Measurements from ENCODE around the gene NAA15. TPM values are rescaled to one million over a fixed set of nuclear protein-coding genes. Genes with fewer than 3 reads are reported as not detected.
"Not testable (repeated sequence)": the region's sequence is repeated elsewhere in the genome, so short reads cannot be mapped to it uniquely, and the experiment has no call there.

NAA15 gene
- total and polyA plus RNA-seq, 2 experiments from 2014 or later = 29.2 to 32.8 TPM

DNA sequence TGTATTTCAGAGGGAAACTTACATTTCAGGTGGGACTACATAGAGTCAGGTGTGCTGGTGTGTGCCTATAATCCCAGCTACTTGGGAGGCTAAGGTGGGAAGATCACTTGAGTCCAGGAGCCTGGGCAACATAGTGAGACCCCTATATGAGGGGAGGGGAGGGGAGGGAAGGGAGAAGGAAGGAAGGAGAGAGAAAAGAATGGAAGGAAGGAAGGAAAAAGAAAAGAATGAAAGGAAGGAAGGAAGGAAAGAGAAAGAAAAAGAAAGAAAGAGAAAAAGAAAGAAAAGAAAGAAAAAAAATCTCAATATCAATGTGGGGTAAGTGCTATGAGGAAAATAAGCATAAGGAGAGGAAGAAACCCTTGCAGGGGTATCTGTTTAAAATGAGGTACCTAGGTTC is 109.0 kb downstream of the NAA15 start:
- TF ChIP-seq EZH2 (IDR thresholded peaks at IDR 0.05; ENCODE audit: insufficient read depth, poor library complexity, severe bottlenecking) = no peak
- TF ChIP-seq EZH2phosphoT487 (IDR thresholded peaks at IDR 0.05; ENCODE audit: insufficient read depth, low read depth) = no peak
- no peaks in the 10 kb centered on the region for H3K79me2 ChIP-seq (ENCODE audit: insufficient read depth)
- H3K9me3 ChIP-seq (ENCODE audit: low read depth) = no peaks in the 10 kb centered on the region
- H3K4me3 ChIP-seq = no peak overlapping the region
- H3F3A ChIP-seq (ENCODE audit: insufficient read depth) = no peaks in the 10 kb centered on the region
- H3K9me2 ChIP-seq (ENCODE audit: insufficient read depth) = no peaks in the 10 kb centered on the region
- no peaks in the 10 kb centered on the region for H3K36me3 ChIP-seq (ENCODE audit: low read depth)
- H3K9ac ChIP-seq = no peak overlapping the region
- no peaks in the 10 kb centered on the region for H3K4me1 ChIP-seq (ENCODE audit: insufficient read depth)
- no peak overlapping the region for H3K4me2 ChIP-seq (ENCODE audit: unreplicated experiment)
- no peak overlapping the region for H2AFZ ChIP-seq
- no peaks in the 10 kb centered on the region for H4K20me1 ChIP-seq (ENCODE audit: insufficient read depth)
- no peaks in the 10 kb centered on the region for H3K27me3 ChIP-seq (replicated peaks; ENCODE audit: insufficient read depth)
- H3K27ac ChIP-seq = no peak overlapping the region
- no peak for DNase-seq
- in situ Hi-C loops (cut with MboI) = no loop called here

DNA sequence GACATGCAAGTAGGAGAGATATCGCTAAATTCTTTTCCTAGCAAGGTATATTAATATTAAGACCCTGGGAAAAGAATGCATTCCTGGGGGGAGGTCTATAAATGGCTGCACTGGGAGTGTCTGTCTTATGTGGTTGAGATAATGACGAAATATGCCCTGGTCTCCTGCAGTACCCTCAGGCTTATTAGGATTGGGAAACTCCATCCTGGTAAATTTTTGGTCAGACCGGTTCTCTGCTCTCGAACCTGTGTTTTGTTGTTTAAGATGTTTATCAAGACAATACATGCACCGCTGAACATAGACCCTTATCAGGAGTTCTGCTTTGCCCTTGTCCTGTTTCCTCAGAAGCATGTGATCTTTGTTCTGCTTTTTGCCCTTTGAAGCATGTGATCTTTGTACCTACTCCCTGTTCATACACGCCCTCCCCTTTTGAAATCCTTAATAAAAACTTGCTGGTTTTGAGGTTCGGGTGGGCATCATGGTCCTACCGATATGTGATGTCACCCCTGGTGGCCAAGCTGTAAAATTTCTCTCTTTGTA is 113.4 kb downstream of the NAA15 start:
- in situ Hi-C loops (cut with MboI) = not testable (repeated sequence)

DNA sequence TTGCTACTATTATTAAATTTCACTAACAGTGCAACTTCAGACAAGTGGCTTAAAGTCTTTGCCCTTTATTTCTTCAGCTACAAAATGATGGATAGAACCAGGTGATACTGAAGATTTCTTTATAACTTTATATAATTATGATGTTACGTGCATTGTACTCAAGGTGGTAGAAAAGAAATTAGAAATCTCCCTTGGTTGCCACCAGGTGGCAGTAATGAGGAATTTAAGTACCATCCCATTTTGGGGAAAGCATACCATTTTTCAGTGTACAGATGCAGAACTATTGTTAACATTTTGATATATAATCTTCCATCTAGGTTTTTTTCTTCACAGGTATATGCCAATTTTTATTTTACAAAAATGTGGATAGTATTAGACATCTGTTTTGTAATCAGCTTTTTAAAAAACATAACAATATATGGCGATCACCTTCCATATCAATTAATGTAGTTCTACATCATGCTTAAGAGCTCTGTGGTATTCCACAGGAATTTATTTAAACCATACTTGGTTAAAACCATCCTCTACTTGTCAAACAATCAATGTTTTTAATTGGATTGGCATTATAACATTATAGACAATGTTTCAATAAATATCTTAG is 114.9 kb downstream of the NAA15 start:
- H3K9ac ChIP-seq = no peak overlapping the region
- no peak for TF ChIP-seq EZH2phosphoT487 (IDR thresholded peaks at IDR 0.05; ENCODE audit: insufficient read depth, low read depth)
- TF ChIP-seq EZH2 (IDR thresholded peaks at IDR 0.05; ENCODE audit: insufficient read depth, poor library complexity, severe bottlenecking) = no peak
- 75 to 80% methylated on average over 2 of the region's 2 CpGs for WGBS, 2 experiments (ENCODE audit: low coverage in 1 of 2, low lambda C conversion rate in 2 of 2, missing lambda C conversion rate in 2 of 2)
- no peak overlapping the region for H3K27ac ChIP-seq
- no peak overlapping the region for H3K4me2 ChIP-seq (ENCODE audit: unreplicated experiment)
- H3K9me3 ChIP-seq (ENCODE audit: low read depth) = no peaks in the 10 kb centered on the region
- peaks cover 10% of the 10 kb centered on the region; the same call in 1 of the 2 replicates for H3F3A ChIP-seq (ENCODE audit: insufficient read depth)
- in situ Hi-C loops (cut with MboI) = no loop called here
- H3K36me3 ChIP-seq (ENCODE audit: low read depth) = no peaks in the 10 kb centered on the region
- peak; percentile 59 for DNase-seq
- no peaks in the 10 kb centered on the region for H4K20me1 ChIP-seq (ENCODE audit: insufficient read depth)
- H3K4me1 ChIP-seq (ENCODE audit: insufficient read depth) = peaks cover 11% of the 10 kb centered on the region
- H3K27me3 ChIP-seq (replicated peaks; ENCODE audit: insufficient read depth) = no peaks in the 10 kb centered on the region
- H3K4me3 ChIP-seq = no peak overlapping the region
- no peak overlapping the region for H2AFZ ChIP-seq
- no peaks in the 10 kb centered on the region for H3K79me2 ChIP-seq (ENCODE audit: insufficient read depth)
- no peaks in the 10 kb centered on the region for H3K9me2 ChIP-seq (ENCODE audit: insufficient read depth)

More for the DNA sequence above, 113.4 kb downstream of the NAA15 start:
- H3K36me3 ChIP-seq (ENCODE audit: low read depth); H2AFZ ChIP-seq; H3K9me2 ChIP-seq (ENCODE audit: insufficient read depth); H3K4me3 ChIP-seq; H4K20me1 ChIP-seq (ENCODE audit: insufficient read depth); H3K27ac ChIP-seq; H3F3A ChIP-seq (ENCODE audit: insufficient read depth); H3K4me2 ChIP-seq (ENCODE audit: unreplicated experiment); H3K79me2 ChIP-seq (ENCODE audit: insufficient read depth); H3K9me3 ChIP-seq (ENCODE audit: low read depth); H3K4me1 ChIP-seq (ENCODE audit: insufficient read depth); H3K27me3 ChIP-seq (replicated peaks; ENCODE audit: insufficient read depth); H3K9ac ChIP-seq; DNase-seq: not testable (repeated sequence)
- WGBS, 2 experiments (ENCODE audit: low coverage in 1 of 2, low lambda C conversion rate in 2 of 2, missing lambda C conversion rate in 2 of 2) = 89 to 91% methylated on average over 8 of the region's 8 CpGs

DNA sequence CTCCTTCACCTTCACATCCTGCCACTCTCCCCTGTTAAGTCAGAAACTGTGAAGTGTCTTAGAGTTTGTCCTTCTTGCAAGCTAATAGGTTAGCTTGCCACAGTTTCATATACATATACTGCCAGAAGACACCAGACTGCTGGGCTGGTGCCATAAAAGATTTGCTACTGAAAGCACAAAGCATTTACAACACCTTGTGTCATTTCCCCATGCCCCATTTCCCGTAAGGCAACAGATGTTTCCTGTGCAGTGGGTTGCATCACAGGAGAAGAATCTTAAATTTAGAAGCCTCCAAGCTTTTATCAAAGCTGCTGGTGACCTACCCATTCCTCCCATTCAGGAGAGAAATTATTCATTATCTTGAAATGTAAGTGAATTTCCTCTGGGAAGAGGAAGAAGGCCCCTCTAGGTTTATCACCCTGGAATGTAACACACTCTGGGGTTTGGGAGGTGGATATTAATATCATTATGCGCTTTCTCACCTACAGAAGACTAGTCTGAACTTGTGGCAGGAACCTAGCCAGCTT is 118.1 kb downstream of the NAA15 start:
- H3K36me3 ChIP-seq (ENCODE audit: low read depth) = peaks cover 5% of the 10 kb centered on the region; the same call in 1 of the 2 replicates
- no peak overlapping the region for H2AFZ ChIP-seq
- H3K4me2 ChIP-seq (ENCODE audit: unreplicated experiment) = peak overlapping the region; percentile 6
- no peak overlapping the region for H3K4me3 ChIP-seq
- H3K9ac ChIP-seq = no peak overlapping the region
- 55 to 56% methylated on average over 2 of the region's 2 CpGs for WGBS, 2 experiments (ENCODE audit: low coverage in 1 of 2, low lambda C conversion rate in 2 of 2, missing lambda C conversion rate in 2 of 2)
- H4K20me1 ChIP-seq (ENCODE audit: insufficient read depth) = no peaks in the 10 kb centered on the region
- H3K27me3 ChIP-seq (replicated peaks; ENCODE audit: insufficient read depth) = no peaks in the 10 kb centered on the region
- peaks cover 11% of the 10 kb centered on the region for H3K4me1 ChIP-seq (ENCODE audit: insufficient read depth)
- no peaks in the 10 kb centered on the region for H3K9me2 ChIP-seq (ENCODE audit: insufficient read depth)
- peaks cover 10% of the 10 kb centered on the region; the same call in 1 of the 2 replicates for H3F3A ChIP-seq (ENCODE audit: insufficient read depth)
- peak overlapping the region; percentile 14; the same call in 1 of the 2 replicates for H3K27ac ChIP-seq
- H3K79me2 ChIP-seq (ENCODE audit: insufficient read depth) = no peaks in the 10 kb centered on the region
- peak; percentile 72 for DNase-seq
- in situ Hi-C loops (cut with MboI) = no loop called here
- no peaks in the 10 kb centered on the region for H3K9me3 ChIP-seq (ENCODE audit: low read depth)
- no peak for TF ChIP-seq EZH2 (IDR thresholded peaks at IDR 0.05; ENCODE audit: insufficient read depth, poor library complexity, severe bottlenecking)
- no peak for TF ChIP-seq EZH2phosphoT487 (IDR thresholded peaks at IDR 0.05; ENCODE audit: insufficient read depth, low read depth)
